CD4-positive, CD25-positive, alpha-beta regulatory T cell (primary cell): ENCODE measurements around the gene DAO. TPM values are rescaled to one million over a fixed set of nuclear protein-coding genes. Genes with fewer than 3 reads are reported as not detected.
"Not testable (repeated sequence)": the region's sequence is repeated elsewhere in the genome, so short reads cannot be mapped to it uniquely, and the experiment has no call there.

Experiments
- ATAC-seq, 2 donors: fragments of 150-1000 bp; cut with Tn5 transposase; one replicate each; pipeline ENCODE4 v1.10.0; 2021; ENCODE audit warnings: low read depth in 2 of 2, moderate number of reproducible peaks in 2 of 2, moderate library complexity in 1 of 2
- DNase-seq, 3 donors: peaks; one replicate each; pipeline versions ENCODE4 v3.0.0 to v3.0.0-alpha.2; 2012 to 2022; ENCODE audit warnings: mixed read lengths in 1 of 3
- H3K27ac ChIP-seq: one replicate; pipeline ENCODE4 v1.7.0; 2013; ENCODE audit warnings: mild to moderate bottlenecking, low read length; ENCODE audit not compliant: insufficient read depth, poor library complexity, severe bottlenecking
- H3K27me3 ChIP-seq: one replicate; pipeline ENCODE4 v1.7.0; 2013; ENCODE audit warnings: low read length; ENCODE audit not compliant: control insufficient read depth, insufficient read depth
- H3K36me3 ChIP-seq: one replicate; pipeline ENCODE4 v1.7.0; 2013; ENCODE audit warnings: mild to moderate bottlenecking, low read length, moderate library complexity; ENCODE audit not compliant: control insufficient read depth, insufficient read depth
- H3K4me1 ChIP-seq: 2 replicates; pipeline ENCODE4 v1.7.0; 2013; ENCODE audit warnings: mild to moderate bottlenecking, low read length; ENCODE audit not compliant: insufficient read depth, control insufficient read depth, poor library complexity, severe bottlenecking
- H3K4me3 ChIP-seq: one replicate; pipeline ENCODE4 v1.7.0; 2013; ENCODE audit warnings: low read depth, mild to moderate bottlenecking, low read length, moderate library complexity
- H3K9me3 ChIP-seq, 2 experiments: 1 replicate in 1 of 2; 2 replicates in 1 of 2; pipeline ENCODE4 v1.7.0; 2013; ENCODE audit warnings: low read length in 2 of 2, mild to moderate bottlenecking in 1 of 2, moderate library complexity in 1 of 2; ENCODE audit not compliant: control insufficient read depth in 2 of 2
- H3K27ac Mint-ChIP-seq, 3 donors: one replicate each; pipeline ENCODE4 v1.8.0; 2020 to 2022; ENCODE audit warnings: mild to moderate bottlenecking in 3 of 3, mixed read lengths in 3 of 3, moderate library complexity in 2 of 3
- H3K27me3 Mint-ChIP-seq: one replicate; pipeline ENCODE4 v1.8.0; 2022; ENCODE audit warnings: mild to moderate bottlenecking, mixed read lengths
- H3K36me3 Mint-ChIP-seq: one replicate; pipeline ENCODE4 v1.8.0; 2020; ENCODE audit warnings: mixed read lengths
- H3K4me1 Mint-ChIP-seq, 4 donors: one replicate each; pipeline ENCODE4 v1.8.0; 2020 to 2022; ENCODE audit warnings: mixed read lengths in 4 of 4, mild to moderate bottlenecking in 1 of 4
- H3K4me3 Mint-ChIP-seq, 4 donors: one replicate each; pipeline ENCODE4 v1.8.0; 2020 to 2022; ENCODE audit warnings: mild to moderate bottlenecking in 4 of 4, mixed read lengths in 4 of 4, moderate library complexity in 3 of 4
- H3K9me3 Mint-ChIP-seq, 7 donors: one replicate each; pipeline ENCODE4 v1.8.0; 2020 to 2022; ENCODE audit warnings: mixed read lengths in 7 of 7, mild to moderate bottlenecking in 3 of 7, moderate library complexity in 2 of 7
- polyA plus RNA-seq, 4 donors: library from polyadenylated mRNA; unstranded; fragments of 300-500 nt; fragmentation: Illumina TruSeq; gene quantifications; one replicate each; pipeline ENCODE4 v1.2.3, GENCODE V29; 2021
- total RNA-seq: library from RNA; stranded (reverse); gene quantifications from one replicate; pipeline ENCODE4 v1.2.3, GENCODE V29; 2022

The DAO gene
- total and polyA plus RNA-seq, 5 donors from 2014 or later, result not detected

DNA sequence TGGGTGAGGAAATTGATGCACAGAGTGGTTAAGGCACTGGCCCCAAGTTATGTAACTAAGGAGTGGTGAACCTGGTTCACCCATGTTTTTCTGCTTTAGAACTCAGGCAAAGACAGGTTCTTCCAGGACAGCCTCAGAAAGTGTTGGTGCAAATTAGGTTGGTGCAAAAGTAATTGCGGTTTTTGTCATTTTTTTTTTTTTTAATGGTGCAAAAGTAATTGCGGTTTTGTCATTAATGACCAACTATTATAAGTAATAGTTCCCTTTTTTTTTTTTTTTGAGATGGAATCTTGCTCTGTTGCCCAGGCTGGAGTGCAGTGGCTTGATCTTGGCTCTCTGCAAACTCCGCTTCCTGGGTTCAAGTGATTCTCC is 17.3 kb upstream of the DAO start:
- Mint-ChIP-seq H3K27me3 (peaks cover 4% of the 10 kb centered on the region), H3K27ac (peak overlapping the region in 1 of 3 donors; percentile 38), H3K9me3 (peaks cover 0 to 2% (median 0%) of the 10 kb centered on the region in 7 donors), H3K4me3 (peak overlapping the region in 1 of 4 donors; percentile 27), H3K36me3 (no peaks in the 10 kb centered on the region), H3K4me1 (peaks cover 5 to 18% (median 12%) of the 10 kb centered on the region in 4 donors)
- Histone ChIP-seq H3K4me1 (peaks cover 12% of the 10 kb centered on the region), H3K36me3 (no peaks in the 10 kb centered on the region), H3K9me3 (no peaks in the 10 kb centered on the region), H3K27ac (no peak overlapping the region), H3K27me3 (no peaks in the 10 kb centered on the region), H3K4me3 (no peak overlapping the region)
- DNase-seq (no peak), ATAC-seq (no peak)

DNA sequence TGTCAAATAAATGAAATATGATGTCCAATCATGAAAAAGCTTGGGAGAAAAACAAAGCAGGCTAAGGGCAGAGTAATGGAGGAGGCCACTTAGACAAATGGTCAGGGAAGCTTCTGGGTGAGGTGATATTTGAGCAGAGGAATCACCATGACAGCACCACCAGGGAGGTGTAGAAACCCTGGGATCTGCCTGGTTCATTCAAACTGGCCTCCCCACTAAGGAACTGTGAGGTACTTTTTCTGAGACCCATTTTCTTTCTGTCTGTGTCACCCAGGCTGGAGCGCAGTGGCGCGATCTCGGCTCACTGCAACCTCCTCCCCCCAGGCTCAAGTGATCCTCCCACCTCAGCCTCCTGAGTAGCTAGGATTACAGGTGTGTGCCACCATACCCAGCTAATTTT is 14.7 kb upstream of the DAO start:
- Mint-ChIP-seq H3K9me3 (peaks cover 0 to 2% (median 0%) of the 10 kb centered on the region in 7 donors), H3K36me3 (no peaks in the 10 kb centered on the region), H3K4me1 (peaks cover 0 to 7% (median 2%) of the 10 kb centered on the region in 4 donors), H3K27me3 (no peaks in the 10 kb centered on the region), H3K4me3 (no peak overlapping the region), H3K27ac (no peak overlapping the region)
- H3K9me3 ChIP-seq, result no peaks in the 10 kb centered on the region
- DNase-seq (no peak), ATAC-seq (no peak)
- H3K27ac ChIP-seq, result no peak overlapping the region
- no peaks in the 10 kb centered on the region for H3K36me3 ChIP-seq
- H3K27me3 ChIP-seq, result no peaks in the 10 kb centered on the region
- no peaks in the 10 kb centered on the region for H3K4me1 ChIP-seq
- H3K4me3 ChIP-seq, result no peak overlapping the region

DNA sequence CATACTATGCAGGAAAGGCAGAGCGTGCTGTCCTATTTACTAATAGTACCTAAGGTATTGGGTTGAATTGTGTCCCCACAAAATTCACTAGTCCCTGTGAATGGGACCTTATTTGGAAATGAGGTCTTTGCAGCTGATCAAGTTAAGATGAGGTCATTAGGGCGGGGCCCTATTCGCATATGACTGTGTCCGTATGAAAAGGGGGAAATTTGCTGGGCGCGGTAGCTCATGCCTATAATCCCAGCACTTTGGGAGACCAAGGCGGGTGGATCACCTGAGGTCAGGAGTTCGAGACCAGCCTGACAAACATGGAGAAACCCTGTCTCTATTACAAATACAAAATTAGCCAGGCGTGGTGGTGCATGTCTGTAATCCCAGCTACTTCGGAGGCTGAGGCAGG is 13.8 kb upstream of the DAO start:
- not testable (repeated sequence) for H3K9me3 ChIP-seq, H3K9me3 Mint-ChIP-seq, H3K36me3 ChIP-seq, H3K4me1 ChIP-seq, H3K36me3 Mint-ChIP-seq, H3K27me3 ChIP-seq, H3K27me3 Mint-ChIP-seq, DNase-seq, H3K4me3 ChIP-seq, ATAC-seq, H3K27ac Mint-ChIP-seq, H3K4me1 Mint-ChIP-seq, H3K27ac ChIP-seq, H3K4me3 Mint-ChIP-seq

DNA sequence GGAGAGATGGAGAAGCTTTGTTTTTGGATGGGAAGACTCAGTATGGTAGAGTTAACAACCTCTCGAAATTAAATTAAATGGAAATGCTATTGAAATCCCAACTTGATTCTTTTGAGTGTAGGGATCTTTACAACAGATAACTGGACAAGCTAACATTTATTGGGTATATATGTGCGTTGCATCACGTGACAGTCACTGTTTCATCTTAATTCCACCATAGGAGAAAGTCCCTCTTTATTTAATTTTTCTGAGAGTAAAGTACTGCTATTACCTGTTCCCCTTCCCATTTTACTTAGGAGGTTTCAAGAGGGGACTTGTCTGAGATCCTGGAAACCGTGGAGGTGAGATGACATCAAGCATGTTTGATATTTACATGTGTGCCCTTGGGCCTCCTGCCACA is 11.1 kb upstream of the DAO start:
- Histone ChIP-seq H3K27ac (no peak overlapping the region), H3K9me3 (no peaks in the 10 kb centered on the region), H3K27me3 (no peaks in the 10 kb centered on the region), H3K4me1 (no peaks in the 10 kb centered on the region), H3K4me3 (no peak overlapping the region), H3K36me3 (no peaks in the 10 kb centered on the region)
- Mint-ChIP-seq H3K27me3 (peaks cover 4% of the 10 kb centered on the region), H3K9me3 (no peaks in the 10 kb centered on the region), H3K27ac (peak overlapping the region in 1 of 3 donors; percentile 39), H3K4me3 (no peak overlapping the region), H3K36me3 (no peaks in the 10 kb centered on the region), H3K4me1 (no peaks in the 10 kb centered on the region)
- no peak for DNase-seq
- no peak for ATAC-seq

DNA sequence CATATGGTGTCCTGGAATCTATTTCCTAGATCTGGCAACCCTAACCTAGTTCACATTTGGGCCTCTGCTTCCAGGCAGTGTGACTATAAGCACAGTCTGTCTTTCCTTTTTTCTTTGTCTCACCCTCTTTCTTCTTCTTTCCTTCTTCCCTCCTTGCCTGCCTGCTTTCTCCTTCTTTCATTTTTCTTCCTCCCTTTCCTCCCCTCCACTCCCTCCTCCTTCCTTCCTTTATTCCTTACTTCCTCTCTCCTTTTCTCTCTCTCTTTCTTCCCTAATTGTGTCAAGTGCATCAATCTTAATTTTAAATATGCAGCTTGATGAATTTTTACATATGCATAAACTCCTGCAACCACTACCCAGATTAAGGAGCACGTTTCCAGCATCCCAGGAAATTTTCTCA is 4.6 kb upstream of the DAO start:
- no peaks in the 10 kb centered on the region for H3K36me3 Mint-ChIP-seq
- no peaks in the 10 kb centered on the region for H3K27me3 ChIP-seq
- H3K27ac ChIP-seq, result no peak overlapping the region
- no peaks in the 10 kb centered on the region for H3K36me3 ChIP-seq
- no peaks in the 10 kb centered on the region for H3K9me3 ChIP-seq
- peaks cover 19% of the 10 kb centered on the region for H3K27me3 Mint-ChIP-seq
- H3K4me3 Mint-ChIP-seq, result peak overlapping the region in 1 of 4 donors; percentile 68
- ATAC-seq (no peak), DNase-seq (no peak)
- no peak overlapping the region for H3K27ac Mint-ChIP-seq
- H3K9me3 Mint-ChIP-seq, result peaks cover 0 to 1% (median 0%) of the 10 kb centered on the region in 7 donors
- H3K4me3 ChIP-seq, result no peak overlapping the region
- peaks cover 0 to 8% (median 0%) of the 10 kb centered on the region in 4 donors for H3K4me1 Mint-ChIP-seq
- no peaks in the 10 kb centered on the region for H3K4me1 ChIP-seq

DNA sequence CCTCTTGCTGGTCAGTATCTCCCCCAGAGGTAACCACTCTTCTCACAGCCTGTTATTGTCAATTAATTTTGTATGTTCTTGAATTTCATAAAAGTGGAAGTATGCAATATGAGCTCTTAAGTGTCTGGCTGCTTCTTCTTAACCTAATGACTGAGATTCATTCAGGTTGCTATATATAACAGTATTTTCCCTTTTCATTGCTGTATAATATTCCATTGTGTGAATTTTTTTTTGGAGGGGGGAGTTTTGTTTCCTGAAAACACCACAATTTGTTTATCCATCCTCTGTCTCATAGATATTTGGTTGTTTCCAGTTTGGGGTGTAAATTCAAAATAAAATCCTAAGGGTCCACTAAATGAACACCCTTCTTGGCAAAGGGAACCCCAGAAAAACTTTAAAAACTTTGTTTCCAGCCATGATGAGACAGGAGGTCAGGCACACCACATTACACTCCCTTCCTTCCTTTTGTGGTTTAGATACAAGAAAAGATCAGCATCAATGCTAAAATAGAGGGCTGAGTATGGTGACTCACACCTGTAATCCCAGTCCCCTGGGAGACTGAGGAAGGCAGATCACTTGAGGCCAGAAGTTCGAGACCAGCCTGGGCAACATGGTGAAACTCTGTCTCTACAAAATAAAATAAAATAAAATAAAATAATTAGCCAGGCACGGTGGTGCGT is 4.1 kb upstream of the DAO start:
- Histone ChIP-seq H3K27me3 (no peaks in the 10 kb centered on the region), H3K4me1 (no peaks in the 10 kb centered on the region), H3K9me3 (no peaks in the 10 kb centered on the region), H3K4me3 (no peak overlapping the region), H3K36me3 (no peaks in the 10 kb centered on the region), H3K27ac (no peak overlapping the region)
- H3K27ac Mint-ChIP-seq, result no peak overlapping the region
- no peak for ATAC-seq
- H3K4me1 Mint-ChIP-seq, result peaks cover 0 to 8% (median 0%) of the 10 kb centered on the region in 4 donors
- no peak overlapping the region for H3K4me3 Mint-ChIP-seq
- no peak for DNase-seq
- H3K9me3 Mint-ChIP-seq, result peaks cover 0 to 1% (median 0%) of the 10 kb centered on the region in 7 donors
- H3K27me3 Mint-ChIP-seq, result peaks cover 19% of the 10 kb centered on the region
- no peaks in the 10 kb centered on the region for H3K36me3 Mint-ChIP-seq

DNA sequence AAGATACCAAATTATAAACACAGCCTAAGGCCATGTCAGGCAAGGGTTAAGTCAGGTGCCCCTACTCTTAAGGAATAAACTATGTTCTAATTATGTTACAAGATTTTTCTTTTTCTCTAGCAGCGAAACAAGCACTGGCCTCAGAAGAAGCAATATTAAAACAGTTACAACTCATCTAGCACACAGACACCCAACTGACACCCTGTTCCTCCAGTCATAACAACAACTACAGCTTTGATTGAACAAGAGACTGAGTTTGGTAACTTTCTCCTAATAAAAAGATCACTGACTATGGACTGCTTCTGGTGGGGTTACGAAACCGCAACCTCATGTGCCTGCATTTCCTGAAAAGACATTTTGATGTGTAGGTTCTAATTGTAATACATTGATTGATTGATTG is 3.3 kb upstream of the DAO start:
- Mint-ChIP-seq H3K4me3 (no peak overlapping the region), H3K27ac (no peak overlapping the region), H3K9me3 (peaks cover 0 to 1% (median 0%) of the 10 kb centered on the region in 7 donors), H3K4me1 (peaks cover 0 to 8% (median 0%) of the 10 kb centered on the region in 4 donors), H3K36me3 (no peaks in the 10 kb centered on the region), H3K27me3 (peaks cover 19% of the 10 kb centered on the region)
- Histone ChIP-seq H3K4me3 (no peak overlapping the region), H3K9me3 (no peaks in the 10 kb centered on the region), H3K4me1 (no peaks in the 10 kb centered on the region), H3K27me3 (no peaks in the 10 kb centered on the region), H3K36me3 (no peaks in the 10 kb centered on the region), H3K27ac (no peak overlapping the region)
- DNase-seq (no peak), ATAC-seq (no peak)

DNA sequence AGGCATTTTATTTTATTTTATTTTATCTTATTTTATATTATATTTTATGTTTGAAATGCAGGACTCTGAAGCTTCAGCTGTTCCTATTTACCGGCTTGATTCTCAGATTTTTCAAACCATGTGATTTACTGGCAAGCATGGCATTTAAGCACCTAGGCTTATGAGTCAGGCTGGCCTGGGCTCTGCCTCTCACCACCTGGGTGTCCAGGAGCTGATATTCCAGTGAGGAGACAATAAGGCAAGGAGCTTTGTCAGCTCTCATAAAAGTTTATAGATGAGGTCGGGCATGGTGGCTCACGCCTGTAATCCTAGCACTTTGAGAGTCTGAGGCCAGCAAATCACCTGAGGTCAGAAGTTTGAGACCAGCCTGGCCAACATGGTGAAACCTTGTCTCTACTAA is 2.1 kb downstream of the DAO start:
- peaks cover 20% of the 10 kb centered on the region for H3K27me3 Mint-ChIP-seq

More for the DNA sequence above, 2.1 kb downstream of the DAO start:
- ATAC-seq, result no peak
- Histone ChIP-seq H3K9me3 (no peaks in the 10 kb centered on the region), H3K27me3 (no peaks in the 10 kb centered on the region), H3K27ac (no peak overlapping the region), H3K36me3 (no peaks in the 10 kb centered on the region), H3K4me1 (no peaks in the 10 kb centered on the region), H3K4me3 (no peak overlapping the region)
- Mint-ChIP-seq H3K9me3 (peaks cover 0 to 2% (median 0%) of the 10 kb centered on the region in 7 donors), H3K36me3 (no peaks in the 10 kb centered on the region), H3K4me3 (no peak overlapping the region), H3K27ac (no peak overlapping the region), H3K4me1 (no peaks in the 10 kb centered on the region)
- DNase-seq, result no peak
